Activated T-cell treated with anti-CD3 and anti-CD28 coated beads, Interleukin-2, amount 50 U/mL, for 48 hours (primary cell): ENCODE measurements around the gene EYS.
"Not testable (repeated sequence)": the region's sequence is repeated elsewhere in the genome, so short reads cannot be mapped to it uniquely, and the experiment has no call there.

ENCODE experiments used
- DNase-seq, 2 experiments: peaks; one replicate each; pipeline ENCODE4 v3.0.0-alpha.2; 2020

EYS gene

GRCh38 chr6:65064844-65065243, 642.2 kb downstream of the EYS start:
- no peak for DNase-seq

GRCh38 chr6:65059568-65059967, 647.5 kb downstream of the EYS start:
- DNase-seq, result no peak

- DNase-seq, result no peak
These were observed 651.5 kb downstream of the EYS start for GRCh38 chr6:65055545-65055944.

- no peak for DNase-seq
These were observed 654.4 kb downstream of the EYS start for GRCh38 chr6:65052626-65053025.

DNA sequence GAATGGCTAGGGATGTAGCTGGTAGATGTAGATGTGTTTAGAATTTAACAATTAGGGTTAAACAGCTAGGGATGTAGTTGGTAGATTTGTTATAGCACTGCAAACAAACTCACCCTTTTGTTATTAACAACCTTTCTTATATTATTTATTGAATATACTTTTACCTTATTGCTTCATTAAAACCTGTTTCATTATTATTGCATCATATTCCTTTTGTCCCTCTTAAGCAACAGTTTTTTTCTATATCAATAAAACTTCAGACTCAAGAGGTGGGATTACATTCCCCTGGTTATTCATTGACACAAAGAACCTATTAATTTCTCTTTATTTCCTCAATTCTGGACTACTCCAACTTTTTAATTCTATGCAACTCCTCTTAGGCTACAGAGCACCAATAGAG, 661.2 kb downstream of the EYS start:
- DNase-seq, result no peak

DNA sequence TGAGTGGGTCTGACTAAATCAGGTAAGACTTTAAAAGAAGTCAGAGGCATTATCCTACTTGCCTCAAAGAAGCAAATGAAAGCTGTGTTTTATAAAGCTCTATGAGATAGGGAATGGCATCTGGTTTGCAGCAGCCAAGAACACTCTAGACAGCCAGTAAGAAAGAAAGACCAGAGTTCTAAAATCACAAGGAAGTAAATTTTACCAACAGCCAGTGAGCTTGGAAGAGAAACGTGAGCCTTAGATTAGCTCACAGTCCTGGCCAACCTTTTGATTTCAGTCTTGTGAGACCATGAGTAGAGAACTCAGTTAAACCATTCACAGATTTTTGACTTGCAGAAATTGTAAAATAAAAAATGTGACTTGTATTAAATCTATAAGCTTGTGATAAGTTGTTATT, 693.0 kb downstream of the EYS start:
- DNase-seq, result no peak

- DNase-seq, result no peak
These were observed 700.2 kb downstream of the EYS start for GRCh38 chr6:65006788-65007187.

- no peak for DNase-seq
These were observed 702.7 kb downstream of the EYS start for GRCh38 chr6:65004283-65004682.

DNA sequence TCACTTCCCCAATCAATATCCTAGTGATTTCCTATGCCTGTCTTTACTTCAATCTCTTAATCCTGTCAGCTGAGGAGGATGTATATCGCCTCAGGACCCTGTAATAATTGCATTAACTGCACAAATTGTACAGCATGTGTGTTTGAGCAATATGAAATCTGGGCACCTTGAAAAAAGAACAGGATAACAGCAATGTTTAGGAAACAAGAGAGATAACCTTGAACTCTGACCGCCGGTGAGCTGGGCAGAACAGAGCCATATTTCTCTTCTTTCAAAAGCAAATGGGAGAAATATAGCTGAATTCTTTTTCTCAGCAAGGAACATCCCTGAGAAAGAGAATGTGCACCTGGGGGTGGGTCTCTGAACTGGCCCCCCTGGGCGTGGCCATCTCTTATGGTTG, 704.1 kb downstream of the EYS start:
- not testable (repeated sequence) for DNase-seq

DNA sequence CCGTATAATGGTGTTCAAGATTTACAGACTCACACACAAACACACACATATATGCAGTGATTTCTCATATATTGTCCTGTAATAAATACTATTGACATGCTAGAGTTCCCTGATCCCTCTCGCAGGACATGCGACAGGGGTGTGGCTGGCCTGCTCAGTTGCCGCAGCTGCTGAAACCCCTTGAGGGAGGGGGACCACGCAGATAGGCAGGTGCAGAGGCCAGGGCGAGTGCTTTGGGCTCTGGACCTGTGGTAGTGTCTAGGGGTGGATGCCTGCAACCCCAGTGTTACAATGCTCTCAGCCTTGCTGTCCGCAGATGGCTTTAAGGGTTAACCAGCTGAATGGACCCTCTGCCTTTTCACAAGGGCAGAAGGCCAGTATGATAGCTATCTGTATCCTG, 706.2 kb downstream of the EYS start:
- no peak for DNase-seq

- no peak for DNase-seq
These were observed 708.8 kb downstream of the EYS start for GRCh38 chr6:64998204-64998603.

GRCh38 chr6:64996301-64996700, 710.7 kb downstream of the EYS start:
- DNase-seq, result no peak

GRCh38 chr6:64990652-64991304, 716.2 kb downstream of the EYS start:
- DNase-seq, result no peak

DNA sequence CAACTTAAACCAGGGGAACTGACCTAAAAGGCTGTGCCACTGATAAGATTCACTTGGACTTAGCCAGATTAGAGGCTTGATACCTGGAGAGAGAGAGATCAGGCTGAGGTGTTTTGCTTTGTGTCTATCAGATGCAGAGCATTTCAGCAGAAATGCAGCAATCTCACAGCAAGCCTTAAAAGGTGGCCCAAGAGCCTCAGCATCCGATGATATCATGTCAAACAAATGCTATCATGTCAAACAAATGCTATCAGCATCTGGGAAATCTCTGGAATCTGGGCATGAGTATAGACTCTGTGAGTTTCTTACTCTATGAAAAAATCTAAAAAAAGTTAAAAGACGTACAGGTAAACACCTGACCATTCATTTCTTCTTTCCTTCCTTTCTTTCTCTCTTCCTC, 718.9 kb downstream of the EYS start:
- DNase-seq, result no peak

- no peak for DNase-seq
These were observed 720.0 kb downstream of the EYS start for GRCh38 chr6:64987066-64987465.

DNA sequence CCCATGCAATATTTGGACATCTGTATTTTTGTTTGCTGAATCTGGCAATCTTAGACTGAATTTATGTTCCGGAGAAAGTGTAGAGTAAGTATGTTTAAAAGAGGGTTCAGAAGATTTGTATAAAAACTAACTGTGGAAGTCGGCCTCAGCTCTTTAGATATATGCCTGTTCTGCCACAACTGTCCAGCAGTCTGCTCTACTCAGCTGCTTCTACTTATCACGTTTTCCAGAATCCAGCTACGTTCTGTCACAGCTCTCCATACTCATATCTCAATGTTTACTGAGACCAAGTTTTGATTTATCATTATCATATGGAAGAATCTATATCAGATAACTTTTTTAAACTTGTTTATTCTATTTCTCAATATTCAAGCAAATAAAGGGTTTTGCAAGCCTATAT, 721.3 kb downstream of the EYS start:
- no peak for DNase-seq

- DNase-seq, result no peak
These were observed 722.1 kb downstream of the EYS start for GRCh38 chr6:64984948-64985347.

- DNase-seq, result no peak
These were observed 723.9 kb downstream of the EYS start for GRCh38 chr6:64983089-64983488.

- no peak for DNase-seq
These were observed 733.9 kb downstream of the EYS start for GRCh38 chr6:64973142-64973541.

DNA sequence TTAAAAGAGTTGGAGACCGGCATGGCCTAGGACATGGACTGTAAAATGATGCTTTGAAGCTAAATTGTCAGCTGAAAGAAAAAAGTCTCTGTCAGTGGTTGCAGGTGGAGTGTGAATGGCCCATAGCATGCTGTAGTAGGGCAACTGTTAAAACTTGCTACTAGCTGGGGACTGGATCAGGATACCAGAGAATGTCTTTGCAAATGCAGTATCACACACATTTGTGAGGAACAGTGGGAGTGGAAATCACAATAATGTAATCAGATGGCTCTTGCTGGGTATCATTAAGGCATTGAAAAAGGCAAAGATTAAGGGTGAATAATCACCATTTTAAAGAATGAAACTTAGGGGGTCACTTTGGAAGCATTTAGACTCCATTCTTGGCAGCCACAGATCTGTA, 737.9 kb downstream of the EYS start:
- DNase-seq, result no peak

- no peak for DNase-seq
These were observed 751.6 kb downstream of the EYS start for GRCh38 chr6:64955435-64955848.

DNA sequence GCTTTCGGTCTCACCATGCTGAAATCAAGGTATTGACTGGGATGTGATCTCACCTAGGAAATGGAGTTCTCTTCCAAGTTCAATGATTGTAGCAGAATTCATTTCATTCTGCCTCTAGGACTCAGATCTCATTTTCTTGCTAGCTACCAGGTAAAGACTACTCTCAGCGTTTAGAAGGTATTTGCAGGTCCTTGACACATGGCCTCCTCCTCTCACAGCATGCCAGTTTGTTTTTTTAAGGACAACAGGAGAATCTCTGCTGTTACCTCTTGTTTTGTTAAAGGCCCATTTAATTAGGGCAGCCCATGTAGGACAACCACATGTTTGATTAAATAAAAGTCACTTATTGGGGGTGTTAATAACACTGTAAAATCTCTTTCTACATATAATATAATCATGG, 757.8 kb downstream of the EYS start:
- no peak for DNase-seq

- no peak for DNase-seq
These were observed 758.8 kb downstream of the EYS start for GRCh38 chr6:64948261-64948660.

DNA sequence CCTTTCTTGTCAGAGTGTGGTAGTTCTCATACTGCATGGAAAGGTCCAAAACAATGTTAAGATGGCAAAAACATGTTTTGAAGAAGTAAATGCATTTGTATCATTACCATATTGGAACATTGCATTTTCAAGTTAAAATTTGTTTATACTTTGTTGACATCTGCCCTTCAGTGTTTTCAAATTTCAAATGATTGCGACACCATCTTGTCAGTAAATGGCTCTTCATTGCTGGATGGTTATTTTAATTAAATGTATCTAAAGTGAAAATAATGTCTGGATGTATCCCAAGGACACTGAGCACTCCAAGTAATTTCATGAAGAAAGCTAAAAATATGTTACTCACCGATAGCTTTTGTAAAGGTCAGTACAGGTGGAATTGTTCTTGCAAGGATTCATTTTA, 761.6 kb downstream of the EYS start:
- DNase-seq, result no peak

DNA sequence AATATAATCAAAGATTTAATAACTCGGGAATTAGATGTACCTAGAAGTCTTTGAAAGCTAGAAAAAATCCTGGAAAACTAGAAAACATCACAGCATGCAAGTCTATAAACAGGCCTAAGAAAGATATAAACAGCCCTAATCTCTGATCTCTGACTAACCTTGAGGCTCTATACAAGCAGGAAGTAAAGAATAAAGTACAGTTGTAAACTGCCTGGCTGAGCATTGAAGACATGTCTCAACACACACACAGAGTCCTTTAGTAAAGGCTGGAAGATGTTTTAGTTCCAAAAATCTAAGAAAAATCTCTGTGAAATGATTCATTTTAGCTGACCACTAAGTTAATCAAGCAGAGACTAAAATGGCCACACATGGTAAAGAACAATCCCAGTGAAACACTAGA, 774.5 kb downstream of the EYS start:
- DNase-seq, result no peak

- DNase-seq, result no peak
These were observed 776.3 kb downstream of the EYS start for GRCh38 chr6:64930681-64931080.
